Loucy (cell line): ENCODE data around the gene PLCB3.

Experiments used
- H2AFZ ChIP-seq: fragments of 200-600 bp; sonication (generic); 2 replicates; pipeline ENCODE4 v1.6.0; 2016; ENCODE audit warnings: antibody characterized with exemption, mild to moderate bottlenecking, low read length, moderate library complexity
- H3F3A ChIP-seq: fragments of 200-600 bp; 2 replicates; pipeline ENCODE4 v1.6.0; 2016; ENCODE audit warnings: antibody characterized with exemption, low read depth, mild to moderate bottlenecking
- H3K27me3 ChIP-seq: fragments of 200-600 bp; sonication (generic); 2 replicates; pipeline ENCODE4 v1.6.1; 2014; ENCODE audit warnings: low read length, mild to moderate bottlenecking; ENCODE audit not compliant: insufficient read depth, poor library complexity, severe bottlenecking
- H3K36me3 ChIP-seq: fragments of 200-600 bp; sonication (generic); 2 replicates; pipeline ENCODE4 v1.6.1; 2016; ENCODE audit warnings: low read length; ENCODE audit not compliant: insufficient read depth
- H3K4me1 ChIP-seq: fragments of 200-600 bp; sonication (generic); 2 replicates; pipeline ENCODE4 v1.5.1; 2014; ENCODE audit warnings: low read length, mild to moderate bottlenecking; ENCODE audit not compliant: insufficient read depth, poor library complexity, severe bottlenecking
- H3K4me2 ChIP-seq: fragments of 200-600 bp; sonication (generic); 2 replicates; pipeline ENCODE4 v1.6.0; 2014; ENCODE audit warnings: antibody characterized with exemption, low read length, low read depth, mild to moderate bottlenecking; ENCODE audit not compliant: poor library complexity, severe bottlenecking
- H3K4me3 ChIP-seq: fragments of 200-600 bp; sonication (generic); 2 replicates; pipeline ENCODE4 v1.5.1; 2014; ENCODE audit warnings: low read length, mild to moderate bottlenecking, mixed read lengths; ENCODE audit not compliant: poor library complexity, severe bottlenecking
- H3K79me2 ChIP-seq: fragments of 200-600 bp; sonication (generic); 2 replicates; pipeline ENCODE4 v1.6.1; 2014; ENCODE audit warnings: low read length; ENCODE audit not compliant: insufficient read depth
- H3K9ac ChIP-seq: fragments of 200-600 bp; sonication (generic); 2 replicates; pipeline ENCODE4 v1.6.0; 2014; ENCODE audit warnings: mild to moderate bottlenecking, low read depth, low read length, moderate library complexity; ENCODE audit not compliant: poor library complexity, severe bottlenecking
- H3K9me2 ChIP-seq: fragments of 200-600 bp; sonication (generic); replicated peaks from 2 replicates; pipeline ENCODE4 v1.6.1; 2016; ENCODE audit warnings: low read depth, low read length, mixed read lengths
- H3K9me3 ChIP-seq: fragments of 200-600 bp; sonication (generic); 2 replicates; pipeline ENCODE4 v1.6.1; 2014; ENCODE audit warnings: mild to moderate bottlenecking, antibody characterized with exemption, low read length, low read depth; ENCODE audit not compliant: insufficient read depth
- H4K20me1 ChIP-seq: fragments of 200-600 bp; sonication (generic); 2 replicates; pipeline ENCODE4 v1.6.0; 2014; ENCODE audit warnings: antibody characterized with exemption, low read length, mild to moderate bottlenecking; ENCODE audit not compliant: insufficient read depth, poor library complexity, severe bottlenecking
- CTCF ChIP-seq: fragments of 200-600 bp; sonication (generic); conservative IDR thresholded peaks from 2 replicates; pipeline ENCODE4 v1.5.1; 2014; ENCODE audit warnings: mild to moderate bottlenecking, antibody characterized with exemption, low read length
- EZH2phosphoT487 ChIP-seq: fragments of 200-600 bp; IDR thresholded peaks from 2 replicates; pipeline ENCODE4 v1.6.1; 2018; ENCODE audit warnings: antibody characterized with exemption, mild to moderate bottlenecking, moderate library complexity, borderline replicate concordance

PLCB3 gene

GRCh38 chr11:64246871-64247728 is 4.2 kb upstream of the PLCB3 start, which contains the start of gene PPP1R14B:
PPP1R14B (minus strand) TSS chr11:64246943; CDS start chr11:64246673, 270 bp downstream.
- TF ChIP-seq EZH2phosphoT487 (no peak), CTCF (0 out of 2 replicates have a peak, but pooled peaks have one; percentile 8)
- no peaks in the 10 kb centered on the region for H3K9me2 ChIP-seq
- peaks cover 27% of the 10 kb centered on the region for H4K20me1 ChIP-seq
- peak within 1 kb of the TSS; percentile 94 for H2AFZ ChIP-seq
- H3F3A ChIP-seq = peaks cover 3% of the 10 kb centered on the region; the same call in 1 of the 2 replicates
- H3K9me3 ChIP-seq = no peaks in the 10 kb centered on the region
- peak within 1 kb of the TSS; percentile 100 for H3K4me2 ChIP-seq
- peaks cover 11% of the 10 kb centered on the region; the same call in 1 of the 2 replicates for H3K36me3 ChIP-seq
- H3K4me3 ChIP-seq = peak within 1 kb of the TSS; percentile 96
- H3K27me3 ChIP-seq = no peaks in the 10 kb centered on the region
- peak within 1 kb of the TSS; percentile 89 for H3K9ac ChIP-seq
- peaks cover 46% of the 10 kb centered on the region for H3K4me1 ChIP-seq
- H3K79me2 ChIP-seq = peaks cover 45% of the 10 kb centered on the region

GRCh38 chr11:64247729-64248531 is 3.4 kb upstream of the PLCB3 start:
- Histone ChIP-seq H3F3A (peaks cover 3% of the 10 kb centered on the region; the same call in 1 of the 2 replicates), H3K4me3 (peak overlapping the region; percentile 88), H3K4me1 (peaks cover 38% of the 10 kb centered on the region), H3K27me3 (no peaks in the 10 kb centered on the region), H3K36me3 (peaks cover 11% of the 10 kb centered on the region; the same call in 1 of the 2 replicates), H3K9me2 (no peaks in the 10 kb centered on the region), H3K9me3 (no peaks in the 10 kb centered on the region), H3K9ac (no peak overlapping the region), H4K20me1 (peaks cover 22% of the 10 kb centered on the region), H3K4me2 (peak overlapping the region; percentile 100), H3K79me2 (peaks cover 39% of the 10 kb centered on the region), H2AFZ (peak overlapping the region; percentile 94; the same call in 1 of the 2 replicates)
- TF ChIP-seq EZH2phosphoT487 = no peak
- no peak for TF ChIP-seq CTCF

- Histone ChIP-seq H3K4me1 (peaks cover 35% of the 10 kb centered on the region), H3F3A (peaks cover 3% of the 10 kb centered on the region; the same call in 1 of the 2 replicates), H3K79me2 (peaks cover 33% of the 10 kb centered on the region), H2AFZ (no peak overlapping the region), H3K9ac (no peak overlapping the region), H3K9me3 (no peaks in the 10 kb centered on the region), H3K36me3 (peaks cover 7% of the 10 kb centered on the region; the same call in 1 of the 2 replicates), H3K4me3 (no peak overlapping the region), H3K27me3 (no peaks in the 10 kb centered on the region), H4K20me1 (peaks cover 18% of the 10 kb centered on the region), H3K9me2 (no peaks in the 10 kb centered on the region), H3K4me2 (no peak overlapping the region)
- no peak for TF ChIP-seq EZH2phosphoT487
- no peak for TF ChIP-seq CTCF
Measured at GRCh38 chr11:64248578-64248977, 2.8 kb upstream of the PLCB3 start.
